Progenitor cell of endocrine pancreas (in vitro differentiated cells): ENCODE data around the gene ACAP1. TPM values are rescaled to one million over a fixed set of nuclear protein-coding genes. Genes with fewer than 3 reads are reported as not detected.

ENCODE experiments used
- DNase-seq: peaks from one replicate; pipeline ENCODE4 v3.0.0; 2021; ENCODE audit warnings: low spot score; ENCODE audit not compliant: unreplicated experiment
- H3K27ac Mint-ChIP-seq: 2 replicates; pipeline ENCODE4 v1.8.0; 2021; ENCODE audit warnings: mild to moderate bottlenecking, moderate library complexity, mixed read lengths
- H3K27me3 Mint-ChIP-seq: 2 replicates; pipeline ENCODE4 v1.8.0; 2021; ENCODE audit warnings: mixed read lengths
- H3K36me3 Mint-ChIP-seq: 2 replicates; pipeline ENCODE4 v1.8.0; 2022; ENCODE audit warnings: mixed read lengths; ENCODE audit not compliant: insufficient read depth
- H3K4me1 Mint-ChIP-seq: 2 replicates; pipeline ENCODE4 v1.8.0; 2021; ENCODE audit warnings: low read depth, mixed read lengths
- H3K4me3 Mint-ChIP-seq: 2 replicates; pipeline ENCODE4 v1.8.0; 2021; ENCODE audit warnings: low read depth, mild to moderate bottlenecking, moderate library complexity, mixed read lengths
- H3K9me3 Mint-ChIP-seq: 2 replicates; pipeline ENCODE4 v1.8.0; 2021; ENCODE audit warnings: low read depth, mixed read lengths
- total RNA-seq: library from RNA; stranded (reverse); gene quantifications from 2 replicates; pipeline ENCODE4 v1.2.1, GENCODE V29; 2021
- TF ChIP-seq, protein P1 (sequence below): fragments of 200-600 bp; sonication (generic); IDR thresholded peaks from one replicate; pipeline ENCODE4 v1.5.0; 2021; ENCODE audit warnings: antibody characterized with exemption, mild to moderate bottlenecking; ENCODE audit not compliant: unreplicated experiment

Gene ACAP1
- total RNA-seq, 1 donor from 2014 or later = 1.0 TPM

DNA sequence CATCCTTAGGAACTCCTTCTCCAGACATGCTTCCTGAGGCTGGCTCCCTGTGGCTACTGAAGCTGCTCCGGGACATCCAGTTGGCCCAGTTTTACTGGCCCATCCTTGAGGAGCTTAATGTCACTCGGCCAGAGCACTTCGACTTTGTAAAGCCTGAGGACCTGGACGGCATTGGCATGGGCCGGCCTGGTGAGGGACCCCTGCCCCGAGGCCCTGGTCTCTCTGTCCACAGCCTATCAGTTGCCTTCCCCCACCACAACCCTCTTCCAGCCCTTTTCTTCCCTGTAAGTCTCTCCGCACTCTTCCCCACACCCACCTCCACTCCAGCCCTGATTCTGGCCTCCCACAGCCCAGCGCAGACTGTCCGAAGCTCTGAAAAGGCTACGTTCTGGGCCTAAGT lies 46.6 kb downstream of the ACAP1 start:
- peaks cover 37% of the 10 kb centered on the region for H3K27me3 Mint-ChIP-seq
- H3K4me3 Mint-ChIP-seq = no peak overlapping the region
- H3K9me3 Mint-ChIP-seq = peaks cover 5% of the 10 kb centered on the region

DNA sequence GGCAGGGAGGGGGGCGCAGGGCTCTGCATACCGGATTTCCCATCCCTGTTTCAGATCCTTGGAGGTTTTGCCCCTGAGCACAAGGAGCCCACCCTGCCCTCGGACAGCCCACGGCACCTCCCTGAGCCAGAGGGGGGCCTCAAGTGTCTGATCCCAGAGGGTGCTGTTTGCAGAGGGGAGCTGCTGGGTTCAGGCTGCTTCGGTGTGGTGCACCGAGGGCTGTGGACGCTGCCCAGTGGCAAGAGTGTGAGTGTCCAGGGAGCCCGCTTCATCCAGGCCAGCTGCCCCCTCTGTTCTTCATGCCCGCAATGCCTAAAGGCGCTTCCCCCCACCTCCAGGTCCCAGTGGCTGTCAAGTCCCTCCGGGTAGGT lies 47.0 kb downstream of the ACAP1 start:
- DNase-seq = no peak
- Mint-ChIP-seq H3K36me3 (peaks cover 1% of the 10 kb centered on the region), H3K27ac (no peak overlapping the region), H3K4me1 (peaks cover 9% of the 10 kb centered on the region), H3K4me3 (no peak overlapping the region), H3K9me3 (peaks cover 5% of the 10 kb centered on the region), H3K27me3 (peaks cover 37% of the 10 kb centered on the region)
- TF ChIP-seq, protein P1, sequence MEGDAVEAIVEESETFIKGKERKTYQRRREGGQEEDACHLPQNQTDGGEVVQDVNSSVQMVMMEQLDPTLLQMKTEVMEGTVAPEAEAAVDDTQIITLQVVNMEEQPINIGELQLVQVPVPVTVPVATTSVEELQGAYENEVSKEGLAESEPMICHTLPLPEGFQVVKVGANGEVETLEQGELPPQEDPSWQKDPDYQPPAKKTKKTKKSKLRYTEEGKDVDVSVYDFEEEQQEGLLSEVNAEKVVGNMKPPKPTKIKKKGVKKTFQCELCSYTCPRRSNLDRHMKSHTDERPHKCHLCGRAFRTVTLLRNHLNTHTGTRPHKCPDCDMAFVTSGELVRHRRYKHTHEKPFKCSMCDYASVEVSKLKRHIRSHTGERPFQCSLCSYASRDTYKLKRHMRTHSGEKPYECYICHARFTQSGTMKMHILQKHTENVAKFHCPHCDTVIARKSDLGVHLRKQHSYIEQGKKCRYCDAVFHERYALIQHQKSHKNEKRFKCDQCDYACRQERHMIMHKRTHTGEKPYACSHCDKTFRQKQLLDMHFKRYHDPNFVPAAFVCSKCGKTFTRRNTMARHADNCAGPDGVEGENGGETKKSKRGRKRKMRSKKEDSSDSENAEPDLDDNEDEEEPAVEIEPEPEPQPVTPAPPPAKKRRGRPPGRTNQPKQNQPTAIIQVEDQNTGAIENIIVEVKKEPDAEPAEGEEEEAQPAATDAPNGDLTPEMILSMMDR = no peak

More for the DNA sequence above, 46.6 kb downstream of the ACAP1 start:
- H3K27ac Mint-ChIP-seq = no peak overlapping the region
- TF ChIP-seq, protein P1 = no peak
- H3K4me1 Mint-ChIP-seq = peaks cover 9% of the 10 kb centered on the region
- peaks cover 1% of the 10 kb centered on the region for H3K36me3 Mint-ChIP-seq
- DNase-seq = no peak

DNA sequence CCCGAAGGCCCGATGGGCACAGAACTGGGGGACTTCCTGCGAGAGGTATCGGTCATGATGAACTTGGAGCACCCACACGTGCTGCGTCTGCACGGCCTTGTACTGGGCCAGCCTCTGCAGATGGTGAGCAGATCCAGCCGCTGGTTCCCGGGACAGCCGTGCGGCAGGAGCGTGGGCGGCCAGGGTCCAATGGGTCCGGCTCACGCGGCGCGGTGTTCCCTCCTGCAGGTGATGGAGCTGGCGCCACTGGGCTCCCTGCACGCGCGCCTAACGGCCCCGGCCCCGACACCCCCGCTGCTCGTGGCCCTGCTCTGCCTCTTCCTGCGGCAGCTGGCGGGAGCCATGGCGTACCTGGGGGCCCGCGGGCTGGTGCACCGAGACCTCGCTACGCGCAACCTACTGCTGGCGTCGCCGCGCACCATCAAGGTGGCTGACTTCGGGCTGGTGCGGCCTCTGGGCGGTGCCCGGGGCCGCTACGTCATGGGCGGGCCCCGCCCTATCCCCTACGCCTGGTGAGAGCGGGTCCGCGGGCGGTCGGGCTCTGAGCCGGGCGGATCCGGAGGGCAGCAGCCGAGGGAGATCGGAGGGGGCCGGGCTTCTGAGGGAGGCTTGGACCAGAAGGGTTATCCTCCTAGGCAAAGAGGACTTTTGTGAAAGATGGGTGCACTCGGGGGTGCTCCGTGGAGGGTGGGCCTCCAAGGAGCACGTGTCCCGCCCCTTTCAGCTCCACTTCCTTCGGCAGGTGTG lies 47.6 kb downstream of the ACAP1 start:
- H3K27ac Mint-ChIP-seq = no peak overlapping the region
- H3K9me3 Mint-ChIP-seq = peaks cover 5% of the 10 kb centered on the region
- H3K36me3 Mint-ChIP-seq = peaks cover 1% of the 10 kb centered on the region
- H3K4me3 Mint-ChIP-seq = peak overlapping the region; percentile 51
- peak; percentile 58 for DNase-seq
- TF ChIP-seq, protein P1 = no peak
- H3K4me1 Mint-ChIP-seq = peaks cover 9% of the 10 kb centered on the region
- H3K27me3 Mint-ChIP-seq = peaks cover 37% of the 10 kb centered on the region

DNA sequence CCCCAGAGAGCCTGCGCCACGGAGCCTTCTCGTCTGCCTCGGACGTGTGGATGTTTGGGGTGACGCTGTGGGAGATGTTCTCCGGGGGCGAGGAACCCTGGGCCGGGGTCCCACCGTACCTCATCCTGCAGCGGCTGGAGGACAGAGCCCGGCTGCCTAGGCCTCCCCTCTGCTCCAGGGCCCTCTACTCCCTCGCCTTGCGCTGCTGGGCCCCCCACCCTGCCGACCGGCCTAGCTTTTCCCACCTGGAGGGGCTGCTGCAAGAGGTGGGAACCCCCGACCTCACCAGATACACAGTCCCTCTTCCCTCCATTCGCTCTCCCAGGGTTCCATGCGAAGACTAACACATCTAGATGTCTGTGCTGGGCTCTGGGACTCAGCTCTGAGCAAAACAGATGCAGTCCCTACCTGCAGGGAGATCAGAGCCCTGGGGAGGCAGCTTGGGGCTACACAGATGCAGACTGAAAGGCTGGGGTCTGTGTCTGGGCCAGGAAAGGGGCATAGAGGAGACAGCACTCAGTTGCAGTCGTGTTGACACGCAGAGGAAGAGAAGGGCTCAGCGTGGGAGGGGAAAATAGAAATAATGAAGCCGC lies 48.3 kb downstream of the ACAP1 start:
- H3K9me3 Mint-ChIP-seq = no peaks in the 10 kb centered on the region
- DNase-seq = no peak
- peak overlapping the region; percentile 51 for H3K4me3 Mint-ChIP-seq
- peaks cover 9% of the 10 kb centered on the region for H3K4me1 Mint-ChIP-seq
- peaks cover 31% of the 10 kb centered on the region for H3K27me3 Mint-ChIP-seq
- H3K36me3 Mint-ChIP-seq = peaks cover 5% of the 10 kb centered on the region
- TF ChIP-seq, protein P1 = no peak
- H3K27ac Mint-ChIP-seq = no peak overlapping the region

DNA sequence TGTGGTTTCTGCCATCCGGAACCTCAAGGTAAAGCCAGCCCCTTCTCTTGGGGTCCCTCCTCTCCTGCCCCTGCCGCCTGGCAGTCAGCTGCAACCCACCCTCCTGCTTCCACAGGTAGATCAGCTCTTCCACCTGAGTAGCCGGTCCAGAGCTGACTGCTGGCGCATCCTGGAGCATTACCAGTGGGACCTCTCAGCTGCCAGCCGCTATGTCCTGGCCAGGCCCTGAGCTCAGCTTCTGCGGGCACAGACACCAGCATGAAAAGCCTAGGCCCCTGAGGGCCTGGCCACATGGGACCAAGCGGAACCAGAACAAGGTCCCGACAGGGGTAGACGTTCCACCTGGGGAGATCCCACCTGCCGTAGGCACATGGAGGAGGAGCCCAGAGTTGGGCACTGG lies 52.5 kb downstream of the ACAP1 start:
- H3K36me3 Mint-ChIP-seq = peaks cover 5% of the 10 kb centered on the region
- TF ChIP-seq, protein P1 = no peak
- peaks cover 3% of the 10 kb centered on the region for H3K27me3 Mint-ChIP-seq
- H3K9me3 Mint-ChIP-seq = no peaks in the 10 kb centered on the region
- no peak overlapping the region for H3K4me3 Mint-ChIP-seq
- peaks cover 4% of the 10 kb centered on the region for H3K4me1 Mint-ChIP-seq
- H3K27ac Mint-ChIP-seq = no peak overlapping the region
- DNase-seq = no peak
